Spinal cord (tissue), 10 donors: ENCODE measurements around the gene YIPF3. TPM values are rescaled to one million over a fixed set of nuclear protein-coding genes. Genes with fewer than 3 reads are reported as not detected.
"Not testable (repeated sequence)": the region's sequence is repeated elsewhere in the genome, so short reads cannot be mapped to it uniquely, and the experiment has no call there.

Experiments used
- DNase-seq, 6 donors: peaks; one replicate each; pipeline versions ENCODE4 v3.0.0 to v3.0.0-alpha.2; 2013 to 2015; ENCODE audit warnings: low spot score in 6 of 6, low read depth in 4 of 6
- H3K27ac ChIP-seq: one replicate; pipeline ENCODE4 v1.5.1; 2013; ENCODE audit warnings: low read depth, low read length, control low read depth
- H3K27me3 ChIP-seq: one replicate; pipeline ENCODE4 v1.6.1; 2013; ENCODE audit warnings: low read length; ENCODE audit not compliant: control insufficient read depth, insufficient read depth
- H3K36me3 ChIP-seq: one replicate; pipeline ENCODE4 v1.6.1; 2013; ENCODE audit warnings: low read length; ENCODE audit not compliant: control insufficient read depth, insufficient read depth
- H3K4me1 ChIP-seq: one replicate; pipeline ENCODE4 v1.6.1; 2013; ENCODE audit warnings: low read length; ENCODE audit not compliant: control insufficient read depth, insufficient read depth
- H3K4me3 ChIP-seq: one replicate; pipeline ENCODE4 v1.5.1; 2013; ENCODE audit warnings: low read depth, low read length, control low read depth
- H3K9me3 ChIP-seq: one replicate; pipeline ENCODE4 v1.6.1; 2013; ENCODE audit warnings: low read length; ENCODE audit not compliant: control insufficient read depth, insufficient read depth
- WGBS: methylation state at CpG from one replicate; pipeline ENCODE4 v1.1.5; 2013; ENCODE audit warnings: missing lambda C conversion rate; ENCODE audit not compliant: insufficient coverage; 5-methylcytosine and 5-hydroxymethylcytosine counted together
- polyA plus RNA-seq, 2 donors: library from polyadenylated mRNA; unstranded; fragments of 120-200 nt; gene quantifications; one replicate each; pipeline ENCODE4 v1.2.1, GENCODE V29; 2013; ENCODE audit not compliant: insufficient read length in 2 of 2
- total RNA-seq, 2 donors: library from RNA; depleted of rRNA in 1 of 2; stranded (reverse); fragments of 120-200 nt in 1 of 2; fragments of >200 nt in 1 of 2; gene quantifications; one replicate each; pipeline versions ENCODE4 v1.2.3 to v1.2.4, GENCODE V29; 2013 to 2014
- donor health status: healthy.

Gene YIPF3
- total and polyA plus RNA-seq, 4 donors = 54.7 to 140 (median 116) TPM

DNA sequence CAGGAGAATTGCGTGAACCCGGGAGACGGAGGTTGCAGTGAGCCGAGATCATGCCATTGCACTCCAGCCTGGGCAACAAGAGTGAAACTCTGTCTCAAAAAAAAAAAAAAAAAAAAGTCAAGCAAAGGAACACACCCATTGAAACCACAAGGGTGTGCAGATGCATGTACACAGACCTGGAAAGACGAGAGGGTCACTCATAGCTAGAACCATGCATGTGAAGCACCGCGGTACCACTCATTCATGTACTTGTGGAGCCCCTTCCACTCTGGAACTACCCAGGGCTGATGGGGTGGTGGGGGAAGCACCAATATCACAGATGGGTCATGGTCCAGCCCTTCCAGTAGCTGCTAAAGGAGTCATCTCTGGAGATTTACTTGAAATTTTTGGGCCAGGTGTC is 46.8 kb downstream of the YIPF3 start:
- no peaks in the 10 kb centered on the region for H3K9me3 ChIP-seq
- H3K36me3 ChIP-seq = no peaks in the 10 kb centered on the region
- WGBS = no CpG with 5 or more reads among the region's 7 CpGs
- no peaks in the 10 kb centered on the region for H3K27me3 ChIP-seq
- no peak for DNase-seq
- no peak overlapping the region for H3K27ac ChIP-seq
- H3K4me1 ChIP-seq = no peaks in the 10 kb centered on the region
- H3K4me3 ChIP-seq = no peak overlapping the region

GRCh38 chr6:43468748-43469681 is 47.7 kb downstream of the YIPF3 start:
- no peaks in the 10 kb centered on the region for H3K4me1 ChIP-seq
- no peak overlapping the region for H3K27ac ChIP-seq
- DNase-seq = no peak
- no peak overlapping the region for H3K4me3 ChIP-seq
- no peaks in the 10 kb centered on the region for H3K36me3 ChIP-seq
- 54% methylated on average over 8 of the region's 13 CpGs for WGBS
- no peaks in the 10 kb centered on the region for H3K9me3 ChIP-seq
- no peaks in the 10 kb centered on the region for H3K27me3 ChIP-seq

DNA sequence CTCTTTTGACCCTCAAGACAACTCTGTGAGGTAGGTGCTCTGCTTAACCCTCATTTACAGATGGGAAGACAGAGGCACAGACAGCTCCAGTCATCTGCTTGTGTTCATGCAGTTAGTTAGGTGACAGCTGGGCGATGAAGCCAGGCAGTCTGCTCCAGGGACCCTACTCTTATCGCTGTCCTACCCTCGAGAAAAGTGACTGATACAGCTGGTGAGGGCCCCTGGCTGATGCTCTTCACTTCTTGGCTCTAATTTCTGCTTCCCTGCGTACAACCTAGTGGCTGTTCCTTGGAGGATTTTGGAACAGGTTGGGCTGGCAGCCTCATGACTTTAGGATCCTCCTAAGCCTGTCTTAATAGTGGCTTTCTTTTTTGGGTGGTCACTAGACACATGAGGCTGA is 48.5 kb downstream of the YIPF3 start:
- H3K27me3 ChIP-seq = no peaks in the 10 kb centered on the region
- no peaks in the 10 kb centered on the region for H3K9me3 ChIP-seq
- no peaks in the 10 kb centered on the region for H3K36me3 ChIP-seq
- 90% methylated on average over 3 of the region's 4 CpGs for WGBS
- DNase-seq = no peak
- no peaks in the 10 kb centered on the region for H3K4me1 ChIP-seq
- H3K27ac ChIP-seq = no peak overlapping the region
- no peak overlapping the region for H3K4me3 ChIP-seq

- WGBS = 75% methylated on average over 4 of the region's 4 CpGs
- no peak overlapping the region for H3K4me3 ChIP-seq
These were observed 49.0 kb downstream of the YIPF3 start for GRCh38 chr6:43467752-43468151.

DNA sequence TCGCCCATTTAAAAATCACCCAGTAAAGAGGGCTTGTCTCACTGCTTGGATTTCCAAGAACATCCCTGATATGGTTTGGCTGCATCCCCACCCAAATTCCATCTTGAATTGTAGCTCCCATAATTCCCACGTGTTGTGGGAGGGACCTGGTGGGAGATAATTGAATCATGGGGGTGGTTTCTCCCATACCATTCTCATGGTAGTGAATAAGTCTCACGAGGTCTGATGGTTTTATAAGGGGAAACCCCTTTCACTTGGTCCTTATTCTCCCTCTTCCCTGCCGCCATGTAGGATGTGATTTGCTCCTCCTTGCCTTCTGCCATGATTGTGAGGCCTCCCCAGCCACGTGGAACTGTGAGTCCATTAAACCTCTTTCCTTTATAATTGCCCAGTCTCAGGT is 49.5 kb downstream of the YIPF3 start:
- not testable (repeated sequence) for H3K27ac ChIP-seq, H3K9me3 ChIP-seq, DNase-seq, H3K27me3 ChIP-seq, H3K4me1 ChIP-seq, H3K36me3 ChIP-seq, H3K4me3 ChIP-seq
- WGBS = 68% methylated on average over 3 of the region's 5 CpGs

More at GRCh38 chr6:43467752-43468151, 49.0 kb downstream of the YIPF3 start:
- Histone ChIP-seq H3K27ac (no peak overlapping the region), H3K27me3 (no peaks in the 10 kb centered on the region), H3K36me3 (no peaks in the 10 kb centered on the region), H3K9me3 (no peaks in the 10 kb centered on the region), H3K4me1 (no peaks in the 10 kb centered on the region)
- DNase-seq = no peak

DNA sequence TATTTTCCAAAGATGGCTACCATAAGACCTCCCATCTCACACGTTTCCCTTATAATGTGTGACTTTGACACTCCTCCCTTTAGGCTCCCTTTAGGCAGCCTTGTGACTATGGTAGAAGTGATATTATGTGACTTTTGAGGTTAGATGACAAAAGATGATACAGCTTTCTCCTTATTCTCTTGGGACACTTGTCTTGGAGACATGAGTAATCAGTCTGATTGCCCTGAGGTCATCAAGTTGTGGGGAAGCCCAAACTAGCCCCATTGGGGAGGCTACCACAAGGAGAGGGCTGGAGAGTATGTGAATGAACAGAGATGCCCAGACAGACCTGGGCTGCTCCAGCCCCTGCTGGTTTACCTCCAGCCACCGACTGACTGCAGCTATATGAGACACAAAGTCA is 50.8 kb downstream of the YIPF3 start:
- WGBS = no CpG with 5 or more reads among the region's 2 CpGs
- H3K27me3 ChIP-seq = no peaks in the 10 kb centered on the region
- no peaks in the 10 kb centered on the region for H3K4me1 ChIP-seq
- no peaks in the 10 kb centered on the region for H3K36me3 ChIP-seq
- no peaks in the 10 kb centered on the region for H3K9me3 ChIP-seq
- no peak overlapping the region for H3K27ac ChIP-seq
- H3K4me3 ChIP-seq = no peak overlapping the region
- DNase-seq = no peak

DNA sequence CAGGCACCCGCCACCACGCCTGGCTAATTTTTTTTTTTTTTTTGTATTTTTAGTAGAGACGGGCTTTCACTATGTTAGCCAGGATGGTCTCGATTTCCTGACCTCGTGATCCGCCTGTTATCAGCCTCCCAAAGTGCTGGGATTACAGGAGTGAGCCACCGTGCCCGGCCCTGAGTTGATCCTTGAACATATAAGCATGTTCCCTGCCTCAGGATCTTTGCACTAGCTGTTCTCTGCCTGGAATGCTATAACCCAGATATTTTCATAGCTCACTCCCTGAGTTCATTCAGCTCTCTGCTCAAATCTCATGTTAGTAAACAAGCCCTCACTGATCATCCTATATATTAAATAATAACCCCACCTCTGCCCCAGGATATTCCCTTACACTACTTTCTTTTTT is 52.4 kb downstream of the YIPF3 start:
- Histone ChIP-seq H3K9me3 (no peaks in the 10 kb centered on the region), H3K4me3 (no peak overlapping the region), H3K36me3 (no peaks in the 10 kb centered on the region), H3K4me1 (no peaks in the 10 kb centered on the region), H3K27me3 (no peaks in the 10 kb centered on the region), H3K27ac (no peak overlapping the region)
- DNase-seq = no peak
- WGBS = 95% methylated on average over 3 of the region's 8 CpGs

GRCh38 chr6:43461936-43462335 is 54.8 kb downstream of the YIPF3 start:
- peaks cover under 1% of the 10 kb centered on the region for H3K27me3 ChIP-seq

More at GRCh38 chr6:43461936-43462335, 54.8 kb downstream of the YIPF3 start:
- Histone ChIP-seq H3K4me1 (no peaks in the 10 kb centered on the region), H3K9me3 (no peaks in the 10 kb centered on the region), H3K27ac (no peak overlapping the region), H3K4me3 (no peak overlapping the region), H3K36me3 (no peaks in the 10 kb centered on the region)
- no peak for DNase-seq
- 74% methylated on average over 5 of the region's 5 CpGs for WGBS
